ENCODE measurements around the gene ACAD9.
"Not testable (repeated sequence)": the region's sequence is repeated elsewhere in the genome, so short reads cannot be mapped to it uniquely, and the experiment has no call there.

Gene ACAD9

DNA sequence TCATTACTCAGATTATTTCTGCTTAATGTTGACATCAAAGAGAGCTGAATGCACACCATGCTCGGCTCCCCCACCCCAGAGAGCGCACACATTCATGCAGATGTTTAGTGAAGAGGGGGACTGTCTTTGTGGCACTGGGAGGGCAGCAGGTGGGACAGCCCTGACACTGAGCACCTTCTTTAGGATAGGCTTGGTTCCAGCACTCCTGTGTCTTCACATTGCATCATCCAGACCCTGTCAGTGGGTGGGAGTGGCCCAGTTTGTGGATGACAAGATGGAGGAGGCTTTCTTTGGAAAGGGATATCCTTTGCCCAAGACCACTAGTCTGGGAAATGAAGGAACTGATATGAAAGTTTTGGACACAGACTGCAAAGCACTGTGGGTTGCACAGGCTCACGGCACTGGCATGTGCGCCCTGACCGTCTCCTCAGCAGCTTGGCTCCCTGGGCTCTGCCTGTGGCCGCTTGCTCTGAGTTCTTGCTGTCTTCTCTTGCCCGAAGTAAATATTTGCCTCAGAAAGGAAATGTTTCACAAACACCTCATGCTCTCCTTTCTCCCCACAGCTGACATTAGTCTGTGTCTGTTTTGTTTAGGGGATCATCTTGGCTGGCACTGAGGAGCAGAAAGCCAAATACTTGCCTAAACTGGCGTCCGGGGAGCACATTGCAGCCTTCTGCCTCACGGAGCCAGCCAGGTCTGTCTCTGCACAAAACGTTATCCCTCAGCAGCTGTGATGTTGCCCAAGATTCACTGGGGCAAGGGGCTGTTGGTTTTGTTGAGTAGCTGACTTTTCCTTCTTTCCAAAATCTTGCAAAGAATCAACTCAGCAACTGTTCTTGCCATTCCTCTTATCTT is 16.6 kb downstream of the ACAD9 start:
- DNase-seq (ENCODE audit: low spot score), result no peak

DNA sequence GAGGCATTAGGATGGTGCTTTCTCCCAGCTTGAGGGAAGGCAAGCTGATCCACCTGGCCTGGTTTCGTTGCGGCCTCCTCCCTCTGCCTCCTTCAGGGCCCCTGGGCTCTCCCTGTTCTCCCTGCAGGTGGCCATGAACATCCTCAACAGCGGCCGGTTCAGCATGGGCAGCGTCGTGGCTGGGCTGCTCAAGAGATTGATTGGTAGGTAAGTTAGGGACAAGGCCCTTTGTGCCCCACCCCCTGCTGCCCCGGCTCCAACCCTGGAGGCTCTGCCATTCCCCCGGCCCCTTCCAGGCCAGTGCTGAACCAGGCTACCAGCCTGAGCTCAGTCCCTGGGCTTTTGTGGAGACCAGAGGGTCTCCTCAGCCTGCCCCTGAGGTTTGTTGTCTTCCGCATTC is 23.0 kb downstream of the ACAD9 start:
- no peak for DNase-seq (ENCODE audit: low spot score)

DNA sequence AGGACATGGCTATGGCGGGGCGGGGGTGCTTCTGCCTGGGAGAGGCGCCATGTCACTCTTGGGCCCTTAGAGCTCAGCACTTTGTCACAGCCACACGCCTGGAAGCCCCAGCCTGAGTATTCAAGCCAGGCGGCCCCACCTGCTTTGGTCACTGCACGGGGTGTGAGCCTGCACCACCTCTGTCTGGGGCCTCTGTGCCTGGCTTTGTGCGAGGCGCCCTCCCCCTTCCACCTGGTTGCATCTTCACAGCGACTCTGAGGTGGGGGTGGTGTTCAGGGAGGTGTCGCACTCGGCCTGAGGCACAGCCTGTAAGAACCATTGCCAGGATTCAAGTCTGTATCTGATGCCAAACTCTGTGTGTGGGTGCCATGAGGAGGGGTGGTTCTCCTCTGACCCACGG is 24.1 kb downstream of the ACAD9 start:
- no peak for DNase-seq (ENCODE audit: low spot score)

DNA sequence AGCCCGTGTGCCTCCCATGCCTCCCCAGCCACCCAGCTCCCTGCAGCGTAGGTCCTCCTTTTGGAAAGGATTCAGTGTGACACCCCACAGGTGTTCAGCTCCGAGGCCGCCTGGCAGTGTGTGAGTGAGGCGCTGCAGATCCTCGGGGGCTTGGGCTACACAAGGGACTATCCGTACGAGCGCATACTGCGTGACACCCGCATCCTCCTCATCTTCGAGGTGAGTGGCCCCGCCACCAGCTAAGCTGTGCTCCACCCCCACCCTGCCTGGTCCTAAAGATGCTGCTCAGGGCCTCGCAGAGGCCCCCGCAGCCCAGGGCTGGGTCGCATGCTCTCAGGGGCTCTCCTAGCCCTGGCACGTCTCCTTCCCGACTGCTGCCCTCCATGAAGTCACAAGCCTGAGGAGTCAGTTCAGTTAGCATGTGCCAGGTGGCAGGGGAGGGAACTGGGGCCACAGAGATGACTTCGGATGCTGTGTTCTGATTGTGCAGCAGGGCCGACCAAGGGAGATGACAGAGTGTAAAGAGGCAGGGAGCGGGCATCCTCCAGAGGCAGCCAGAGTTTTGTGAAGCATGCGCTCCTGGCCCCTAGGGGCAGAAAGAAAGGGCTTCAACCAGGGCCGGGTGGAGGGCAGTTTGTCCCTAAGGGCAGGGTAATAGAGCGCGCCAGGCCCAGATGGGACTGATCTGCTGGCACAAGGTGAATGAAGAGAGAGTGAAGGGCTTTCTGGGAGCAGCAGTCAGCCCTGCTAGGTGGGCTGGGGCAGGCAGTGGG is 26.8 kb downstream of the ACAD9 start:
- no peak for DNase-seq (ENCODE audit: low spot score)

DNA sequence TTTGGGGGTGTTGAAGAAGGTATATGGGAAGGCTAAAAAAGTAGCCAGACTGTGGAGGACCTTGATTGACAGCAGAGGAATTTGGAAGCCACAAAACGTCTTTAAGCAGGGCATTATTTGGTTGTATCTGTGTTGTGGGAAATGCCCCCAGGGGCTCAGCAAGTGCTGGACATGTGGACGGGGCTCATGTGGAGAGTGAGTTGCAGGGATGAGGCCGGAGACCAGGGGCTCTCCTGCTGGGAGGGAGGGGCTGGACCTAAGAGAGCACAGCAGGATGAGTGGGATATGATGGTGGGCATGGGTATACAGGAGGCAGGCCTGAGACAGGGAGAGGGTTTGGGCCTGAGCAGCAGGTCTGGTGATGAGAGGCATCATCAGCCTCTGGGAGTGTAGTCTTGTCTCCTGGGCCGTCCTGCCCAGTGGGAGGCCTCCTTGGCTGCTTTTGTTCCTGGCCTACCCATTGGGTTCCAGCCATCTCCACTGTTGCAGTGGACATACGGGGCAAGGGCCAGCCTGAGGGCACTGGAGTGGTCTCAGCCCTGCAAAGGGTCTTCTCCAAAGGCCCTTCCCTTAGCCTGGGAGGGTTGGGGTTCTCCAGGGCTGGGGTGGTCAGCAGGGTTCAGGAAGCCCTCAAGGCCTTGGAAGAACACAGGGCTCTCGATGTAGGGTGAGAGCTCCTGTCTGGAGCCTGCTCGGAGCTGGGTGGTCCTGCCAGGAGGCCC is 27.5 kb downstream of the ACAD9 start:
- no peak for DNase-seq (ENCODE audit: low spot score)

DNA sequence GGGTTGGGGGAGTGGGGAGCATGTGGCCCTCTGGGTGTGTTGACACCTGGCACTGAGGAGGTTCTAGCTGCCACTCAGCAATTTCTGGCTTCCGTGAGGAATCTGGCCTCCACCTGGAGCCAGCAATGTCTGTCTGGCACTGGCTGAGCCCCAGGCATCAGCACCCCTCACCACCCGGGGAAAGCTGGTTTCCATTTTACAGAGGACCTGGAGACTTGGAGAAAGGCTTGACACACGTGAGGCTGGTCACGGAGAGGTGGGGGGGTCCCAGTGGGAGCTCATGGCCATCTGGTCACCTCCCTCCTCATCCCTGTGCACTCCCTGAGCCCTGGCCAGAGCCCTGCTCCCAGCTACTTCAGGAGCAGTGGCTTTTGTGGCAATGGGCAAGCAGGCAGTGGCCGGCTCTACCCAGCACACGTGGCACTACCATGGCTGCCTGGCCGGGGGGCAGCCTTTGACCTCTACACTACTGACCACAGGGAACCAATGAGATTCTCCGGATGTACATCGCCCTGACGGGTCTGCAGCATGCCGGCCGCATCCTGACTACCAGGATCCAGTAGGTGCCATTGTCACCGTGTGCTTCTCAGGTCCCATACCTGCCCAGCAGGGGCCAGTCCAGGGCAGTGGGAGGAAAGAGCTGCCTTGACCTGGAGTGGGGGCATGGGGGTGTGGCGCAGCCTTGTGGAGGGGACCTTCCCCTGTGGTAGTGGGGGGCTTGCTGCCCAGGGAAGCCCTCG is 28.5 kb downstream of the ACAD9 start:
- no peak for DNase-seq (ENCODE audit: low spot score)

DNA sequence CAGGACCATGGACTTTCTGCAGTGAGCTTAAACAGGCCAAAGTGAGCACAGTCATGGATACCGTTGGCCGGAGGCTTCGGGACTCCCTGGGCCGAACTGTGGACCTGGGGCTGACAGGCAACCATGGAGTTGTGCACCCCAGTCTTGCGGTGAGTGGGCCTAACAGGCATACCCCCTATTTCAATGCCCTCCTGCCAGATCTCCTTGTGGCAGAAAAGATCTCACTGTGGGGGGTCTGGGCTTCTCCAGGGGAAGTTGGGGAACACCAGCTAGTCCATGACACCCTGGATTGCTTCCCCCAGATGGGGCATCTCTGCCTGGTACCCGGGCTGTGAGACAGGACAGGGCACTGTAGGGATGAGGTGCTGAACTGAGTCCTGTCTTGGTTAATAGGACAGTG is 29.5 kb downstream of the ACAD9 start:
- DNase-seq (ENCODE audit: low spot score), result no peak

DNA sequence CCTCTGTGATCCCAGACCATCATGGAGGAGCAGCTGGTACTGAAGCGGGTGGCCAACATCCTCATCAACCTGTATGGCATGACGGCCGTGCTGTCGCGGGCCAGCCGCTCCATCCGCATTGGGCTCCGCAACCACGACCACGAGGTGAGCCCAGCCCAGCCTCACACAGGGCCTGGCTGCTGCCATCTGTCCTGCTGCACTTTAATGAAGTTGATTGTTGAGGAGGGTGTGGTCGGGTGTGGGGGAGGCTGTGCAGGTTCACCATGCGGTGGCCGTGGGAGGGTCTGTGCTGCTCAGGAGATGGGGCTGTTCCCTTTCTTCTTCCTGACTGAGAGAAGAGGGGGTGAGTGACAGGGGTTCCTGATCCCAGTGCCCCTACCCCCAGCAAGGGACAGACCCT is 30.6 kb downstream of the ACAD9 start:
- no peak for DNase-seq (ENCODE audit: low spot score)

DNA sequence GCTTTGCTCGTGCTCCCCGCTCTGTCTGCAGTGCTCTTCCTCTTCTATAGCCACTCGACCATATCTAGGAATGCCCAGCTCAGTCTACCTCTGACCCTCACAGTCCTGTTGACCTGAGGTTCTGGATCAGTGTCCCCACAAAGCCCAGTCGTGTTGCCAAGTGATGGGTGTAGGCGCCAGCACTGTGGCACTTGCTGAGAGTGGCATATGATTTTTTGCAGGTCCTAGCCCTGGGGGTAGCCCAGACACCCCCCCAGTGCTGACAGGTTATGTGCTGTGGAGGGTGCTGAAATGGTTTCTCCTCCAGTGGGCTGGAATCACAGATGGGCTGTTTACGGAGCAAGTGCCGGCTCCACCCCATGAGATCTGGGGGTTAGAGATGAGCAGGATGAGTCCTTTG is 32.5 kb downstream of the ACAD9 start:
- DNase-seq (ENCODE audit: low spot score), result no peak

DNA sequence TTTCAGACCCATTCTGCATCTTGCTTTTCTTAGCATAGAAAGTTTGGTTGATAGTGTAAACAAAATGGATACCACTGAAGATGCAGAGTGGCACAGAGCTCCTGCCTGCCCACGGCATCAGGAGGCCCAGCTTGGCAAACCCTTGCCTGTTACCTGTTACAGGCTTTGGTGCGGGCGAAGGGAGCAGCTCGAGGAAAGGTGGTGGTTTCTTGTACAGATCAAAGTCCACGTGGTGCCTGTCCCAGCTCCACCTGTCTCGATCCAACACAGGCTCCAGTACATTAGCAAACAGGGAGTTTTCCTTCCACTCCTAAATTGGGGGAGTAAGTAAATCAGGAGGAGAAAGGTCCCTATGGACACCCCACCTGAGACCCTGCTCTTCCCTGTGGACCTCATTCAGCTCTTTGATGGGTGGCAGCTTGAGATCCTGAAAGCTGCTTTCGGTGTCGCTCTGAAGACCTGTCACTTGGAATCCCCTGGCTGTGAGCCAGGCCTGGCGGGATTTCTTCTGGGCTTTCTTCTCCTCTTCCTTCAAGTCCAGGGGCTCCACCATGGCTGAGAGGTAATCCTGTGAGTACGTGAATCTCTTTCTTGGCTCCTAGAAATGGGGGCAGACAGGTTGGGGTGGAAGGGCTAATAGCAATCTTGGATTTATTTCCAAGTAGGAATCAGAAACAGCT is 35.7 kb downstream of the ACAD9 start:
- no peak for DNase-seq (ENCODE audit: low spot score)

DNA sequence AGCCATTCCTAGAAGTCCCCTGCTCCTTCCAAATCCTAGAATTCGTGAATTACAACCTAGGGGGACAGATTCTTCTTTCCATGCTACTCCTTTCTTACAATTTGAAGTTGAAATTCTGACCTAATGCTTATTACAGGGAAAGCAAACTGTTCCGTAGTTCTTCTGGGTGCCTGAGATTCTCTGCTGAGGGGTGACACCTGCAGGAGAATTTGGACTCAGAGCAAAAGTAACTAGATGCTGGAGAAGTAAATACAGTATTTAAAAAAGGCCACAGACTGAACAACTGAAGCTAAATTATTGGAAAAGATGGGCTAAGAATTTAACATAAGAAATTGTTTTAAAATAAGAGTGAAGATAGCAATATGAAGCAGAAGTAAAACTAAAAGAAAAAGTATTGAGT is 37.9 kb downstream of the ACAD9 start:
- no peak for DNase-seq (ENCODE audit: low spot score)

DNA sequence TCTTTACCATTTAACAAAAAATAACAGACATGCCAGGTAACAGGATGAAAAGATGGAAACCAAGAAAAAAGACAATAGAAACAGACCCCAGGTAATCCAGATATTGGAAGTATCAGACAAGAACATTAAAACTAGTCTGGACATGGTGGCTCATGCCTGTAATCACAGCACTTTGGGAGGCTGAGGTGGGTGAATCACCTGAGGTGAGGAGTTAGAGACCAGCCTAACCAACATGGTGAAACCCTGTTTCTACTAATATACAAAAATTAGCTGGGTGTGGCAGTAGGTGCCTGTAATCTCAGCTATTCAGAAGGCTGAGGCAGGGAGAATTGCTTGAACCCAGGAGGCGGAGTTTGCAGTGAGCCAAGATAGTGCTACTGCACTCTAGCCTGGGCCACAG is 40.6 kb downstream of the ACAD9 start:
- DNase-seq (ENCODE audit: low spot score), result no peak

DNA sequence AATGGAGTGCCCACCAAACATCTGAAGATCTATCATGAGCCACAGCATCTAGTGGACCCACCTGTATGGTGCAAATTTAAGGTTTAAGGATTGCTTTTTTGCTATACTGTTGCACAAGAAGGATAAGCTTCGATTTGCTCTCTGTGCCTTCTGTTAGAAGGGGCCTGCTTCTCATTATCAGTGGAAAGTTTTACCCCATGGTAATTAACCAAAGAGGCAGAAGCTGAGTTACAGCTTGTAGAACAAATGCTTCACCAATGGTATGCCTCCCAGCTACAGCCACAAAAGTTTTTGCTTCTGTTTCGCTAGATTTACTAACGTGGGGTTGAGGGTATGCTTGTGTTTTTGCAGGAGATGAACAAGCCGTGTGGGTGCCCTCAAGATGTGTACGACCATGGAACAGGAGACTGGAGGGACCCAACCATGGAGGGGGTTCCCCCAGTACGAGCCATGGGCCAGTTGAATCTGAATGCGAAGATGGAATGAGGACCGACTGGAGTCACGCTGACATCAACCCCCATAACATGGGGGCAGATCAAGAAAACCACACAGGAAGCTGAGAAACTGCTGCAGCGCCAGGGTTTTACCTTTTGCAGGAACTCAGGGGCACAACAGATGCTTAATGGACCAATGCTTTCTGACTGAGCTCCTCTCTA is 43.5 kb downstream of the ACAD9 start:
- no peak for DNase-seq (ENCODE audit: low spot score)

DNA sequence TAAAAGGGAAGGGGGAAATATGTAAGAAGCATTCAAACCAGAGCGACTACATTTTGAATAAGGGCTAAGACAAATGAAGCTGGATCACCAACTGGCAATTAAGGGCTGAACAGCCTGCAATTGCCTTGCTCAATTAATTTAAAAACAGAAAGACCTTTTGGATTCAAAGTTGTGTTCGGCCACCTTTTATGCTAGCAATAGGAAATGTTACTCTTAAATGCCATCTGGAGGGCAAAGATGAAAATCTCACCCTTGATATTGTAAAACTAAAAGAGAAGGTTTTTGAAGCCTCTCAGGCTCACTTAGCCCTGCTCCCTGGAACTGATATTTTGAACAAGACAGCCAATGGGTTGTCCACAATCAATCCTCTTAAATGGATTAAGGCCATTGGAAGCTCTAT is 44.2 kb downstream of the ACAD9 start:
- no peak for DNase-seq (ENCODE audit: low spot score)

DNA sequence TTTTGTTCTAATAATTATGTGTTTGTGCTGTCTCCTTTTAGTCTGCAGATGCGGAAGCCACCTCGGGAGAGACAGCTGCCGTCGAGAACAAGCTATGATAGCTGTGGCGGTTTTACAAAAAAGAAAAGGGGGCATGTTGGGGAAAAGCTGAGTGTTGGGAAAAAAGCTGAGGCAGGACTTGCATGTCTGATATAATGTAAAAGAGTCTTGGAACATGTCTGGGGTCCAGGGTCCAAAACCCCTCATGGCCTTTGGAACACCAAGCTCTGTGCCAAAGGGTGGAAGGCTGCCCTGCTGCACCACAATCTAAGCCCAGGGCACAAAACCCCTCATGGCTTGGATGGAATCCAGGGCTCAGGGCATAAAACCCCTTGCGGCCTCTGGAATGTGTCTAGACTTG is 44.6 kb downstream of the ACAD9 start:
- DNase-seq (ENCODE audit: low spot score), result not testable (repeated sequence)

DNA sequence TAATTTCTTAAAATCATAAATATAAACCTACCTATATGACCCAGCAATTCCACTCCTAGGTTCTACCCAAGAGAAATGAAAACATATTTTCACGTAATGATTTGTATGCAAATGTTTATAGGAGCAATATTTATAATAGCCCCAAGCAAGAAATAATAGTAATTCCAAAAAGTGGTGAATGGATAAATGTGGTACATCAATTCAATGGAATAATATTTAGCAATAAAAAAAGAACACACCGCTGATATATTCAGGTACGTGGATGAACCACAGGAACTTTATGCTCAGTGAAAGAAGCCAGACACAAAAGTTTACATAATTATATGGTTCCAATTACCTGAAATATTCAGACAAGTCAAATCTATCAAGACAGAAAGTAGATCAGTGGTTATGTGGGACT is 49.9 kb downstream of the ACAD9 start:
- DNase-seq (ENCODE audit: low spot score), result no peak

DNA sequence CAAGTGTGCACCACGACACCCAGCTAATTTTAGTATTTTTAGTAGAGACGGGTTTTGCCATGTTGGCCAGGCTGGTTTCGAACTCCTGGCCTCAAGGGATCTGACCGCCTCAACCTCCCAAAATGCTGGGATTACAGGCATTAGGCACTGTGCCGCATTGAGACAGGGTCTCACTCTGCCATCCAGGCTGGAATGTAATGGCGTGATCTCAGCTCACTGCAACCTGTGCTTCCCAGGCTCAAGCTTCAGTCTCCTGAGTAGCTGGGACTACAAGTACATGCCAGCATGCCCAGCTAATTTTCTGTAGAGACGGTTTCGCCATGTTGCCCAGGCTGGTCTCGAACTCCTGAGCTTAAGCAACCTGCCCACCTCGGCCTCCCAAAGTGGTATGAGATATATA is 51.6 kb downstream of the ACAD9 start:
- no peak for DNase-seq (ENCODE audit: low spot score)

DNA sequence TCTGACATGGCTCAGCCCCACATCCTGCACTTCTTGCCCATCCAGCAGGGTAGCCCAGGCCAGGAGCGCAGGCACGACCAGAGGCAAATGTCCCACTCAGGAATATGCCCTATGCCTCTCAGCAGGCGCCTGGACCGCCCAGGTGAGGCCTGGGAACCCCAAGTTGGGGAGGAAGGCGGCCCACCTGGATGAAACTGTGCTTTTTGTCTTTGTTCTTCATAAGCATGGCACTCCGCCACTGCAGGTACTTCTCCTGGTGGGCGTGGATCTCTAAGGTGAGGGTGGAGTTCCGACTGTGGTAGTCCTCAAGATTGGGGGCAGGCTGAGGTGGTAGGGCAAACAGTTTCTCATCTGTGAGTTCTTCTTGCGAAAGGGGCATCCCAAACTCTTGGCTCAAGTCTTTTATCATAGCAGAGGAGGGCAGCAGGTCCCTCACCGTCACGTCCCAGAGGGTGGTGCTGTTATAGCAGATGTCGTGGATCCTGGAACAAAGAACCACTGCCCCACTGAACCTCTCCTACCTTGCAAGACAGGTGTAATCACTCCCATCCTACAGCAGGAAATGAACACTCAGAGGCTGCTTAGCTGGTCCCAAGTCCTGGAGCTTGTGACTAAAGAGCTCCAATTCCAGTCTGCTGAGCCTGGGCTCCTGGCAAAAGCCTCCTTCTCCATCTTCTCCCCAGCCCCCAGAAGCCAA is 53.2 kb downstream of the ACAD9 start:
- DNase-seq (ENCODE audit: low spot score), result no peak

DNA sequence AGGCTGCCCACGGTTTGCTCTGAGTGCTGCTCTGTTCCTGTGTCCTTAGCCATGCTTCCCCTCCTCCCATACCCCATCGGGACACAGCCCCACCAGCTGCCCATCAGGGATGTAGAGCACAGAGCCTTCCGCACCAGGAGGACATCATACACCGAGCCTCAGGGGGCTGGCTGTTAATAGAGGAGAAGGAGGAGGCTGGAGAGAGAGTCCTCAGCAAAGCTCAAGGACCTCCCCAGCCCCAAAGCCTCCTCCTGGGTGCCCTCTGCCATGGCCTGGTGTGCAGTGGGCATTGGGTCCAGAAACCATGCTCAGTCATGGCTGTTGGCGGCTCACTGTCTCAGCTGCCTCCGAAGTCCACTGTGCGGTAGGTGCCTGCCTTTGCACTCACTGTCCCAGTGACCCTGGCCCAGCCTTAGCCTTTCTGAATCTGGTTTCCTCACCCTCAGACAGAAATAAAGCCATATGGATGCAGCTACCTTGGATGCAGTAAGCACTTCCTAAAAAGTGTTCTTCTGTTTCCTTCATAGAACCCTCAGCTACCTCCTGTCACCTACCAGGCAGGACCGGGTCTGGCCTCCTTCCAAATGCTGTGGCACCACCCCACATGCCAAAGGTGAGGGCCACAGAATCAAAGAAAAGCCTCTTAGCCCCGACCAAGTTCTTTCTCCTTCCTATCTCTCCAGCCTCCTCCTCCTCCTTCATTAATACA is 53.9 kb downstream of the ACAD9 start:
- DNase-seq (ENCODE audit: low spot score), result no peak

DNA sequence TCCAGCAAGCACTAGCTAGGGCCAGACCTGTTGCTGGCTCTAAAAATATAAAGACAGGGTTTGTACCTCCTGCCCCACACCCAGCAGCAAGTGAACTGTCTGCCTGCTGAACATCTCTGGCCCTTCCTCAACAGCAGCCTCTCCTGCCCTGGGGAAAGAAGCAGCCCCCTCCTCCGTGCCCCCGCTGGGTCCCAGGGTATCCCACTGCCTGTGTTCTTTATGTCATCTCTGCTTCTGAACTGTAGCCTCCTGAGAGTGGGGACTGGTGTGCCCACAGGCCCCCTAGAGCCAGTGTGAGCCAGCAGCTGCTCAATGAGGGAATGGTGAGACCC is 54.5 kb downstream of the ACAD9 start:
- no peak for DNase-seq (ENCODE audit: low spot score)
